DMS114 treated with DMSO at 0.1 percent for 48 hours (cell line): ENCODE measurements around the gene MYMK.

Experiments
- DNase-seq: peaks from one replicate; lab custom pipeline; 2025; ENCODE audit not compliant: unreplicated experiment; lab: John Stamatoyannopoulos, UW

The MYMK gene

DNA sequence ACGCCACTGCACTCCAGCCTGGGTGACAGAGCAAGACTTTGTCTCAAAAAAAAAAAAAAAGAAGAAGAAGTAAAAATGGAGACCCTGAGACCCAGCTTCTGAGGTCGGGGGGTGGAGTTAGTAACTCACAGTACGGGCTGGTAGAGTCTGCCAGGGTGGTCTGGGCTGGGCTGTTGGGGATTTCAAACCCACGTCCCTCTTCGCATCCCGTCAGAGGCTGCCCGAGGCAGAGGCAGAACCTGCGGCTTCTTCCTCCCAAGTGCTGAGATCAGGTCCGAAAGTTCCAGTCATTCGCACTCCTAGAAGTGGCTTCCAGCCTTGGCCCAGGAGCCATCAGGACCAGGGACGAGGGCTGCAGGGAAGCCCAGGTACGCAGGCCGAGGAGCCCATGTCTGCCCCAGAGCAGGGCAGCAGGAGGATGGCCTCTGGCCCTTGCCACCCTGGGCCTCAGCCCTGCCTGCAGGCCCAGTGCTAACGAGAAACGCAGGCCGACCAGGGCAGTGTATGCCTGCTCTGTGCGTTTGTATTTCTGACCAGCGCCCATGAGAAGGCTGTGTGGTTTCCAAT, 36.0 kb downstream of the MYMK start:
- DNase-seq = no peak

DNA sequence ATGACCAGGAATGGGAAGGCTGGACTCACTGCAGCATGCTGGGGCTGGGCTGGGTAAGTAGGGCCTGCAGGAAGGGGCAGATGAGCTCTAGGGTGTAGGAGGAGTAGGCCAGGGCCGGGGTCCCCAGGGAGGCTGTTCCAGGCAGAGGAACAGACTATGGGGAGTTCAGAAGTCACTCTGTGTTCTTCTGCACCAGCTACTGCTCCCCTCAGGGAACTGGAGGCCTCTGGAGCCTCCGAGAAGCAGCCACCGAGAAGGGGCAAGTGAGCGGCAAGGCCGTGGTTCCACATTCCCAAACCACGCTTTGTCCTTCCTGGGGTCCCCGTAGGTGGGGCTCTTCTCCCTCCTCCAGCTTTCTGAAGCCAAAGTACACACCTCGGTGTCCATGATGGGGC, 37.4 kb downstream of the MYMK start:
- no peak for DNase-seq

DNA sequence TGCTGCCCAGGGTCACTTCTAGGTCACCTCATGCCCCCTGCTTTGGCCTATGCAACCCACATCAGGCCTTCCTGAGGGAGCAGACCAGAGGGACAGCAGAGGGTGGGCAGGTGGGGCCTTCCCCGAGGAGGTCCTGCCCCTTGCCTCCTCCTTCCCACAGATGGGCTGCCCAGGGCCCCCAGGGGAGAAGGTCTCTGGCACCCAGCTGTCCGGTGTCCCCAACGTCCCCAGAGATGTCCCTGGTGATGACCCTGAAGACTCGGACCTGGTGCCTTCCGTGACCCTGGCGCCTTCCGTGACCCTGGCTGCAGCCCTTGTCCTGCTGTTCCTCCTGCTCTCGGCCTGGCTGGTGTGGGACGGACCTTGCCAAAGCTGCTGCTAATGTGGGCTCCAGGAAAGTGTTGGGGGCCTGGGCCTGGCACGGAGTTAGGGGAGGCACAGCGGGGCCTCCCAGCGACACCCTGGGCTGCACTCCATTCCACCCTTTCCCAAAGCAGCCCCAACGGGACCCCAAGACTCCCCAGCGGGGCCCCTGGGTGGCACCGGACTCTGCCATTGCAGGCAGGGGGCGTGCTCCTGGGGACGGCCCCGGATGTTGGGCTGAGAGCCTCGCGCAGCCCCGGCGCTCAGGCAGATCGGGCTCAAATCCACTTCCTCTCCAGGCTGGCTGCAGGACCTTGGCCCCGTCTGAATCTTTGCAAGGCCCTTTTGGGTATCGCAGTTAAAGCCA, 39.1 kb downstream of the MYMK start:
- no peak for DNase-seq

DNA sequence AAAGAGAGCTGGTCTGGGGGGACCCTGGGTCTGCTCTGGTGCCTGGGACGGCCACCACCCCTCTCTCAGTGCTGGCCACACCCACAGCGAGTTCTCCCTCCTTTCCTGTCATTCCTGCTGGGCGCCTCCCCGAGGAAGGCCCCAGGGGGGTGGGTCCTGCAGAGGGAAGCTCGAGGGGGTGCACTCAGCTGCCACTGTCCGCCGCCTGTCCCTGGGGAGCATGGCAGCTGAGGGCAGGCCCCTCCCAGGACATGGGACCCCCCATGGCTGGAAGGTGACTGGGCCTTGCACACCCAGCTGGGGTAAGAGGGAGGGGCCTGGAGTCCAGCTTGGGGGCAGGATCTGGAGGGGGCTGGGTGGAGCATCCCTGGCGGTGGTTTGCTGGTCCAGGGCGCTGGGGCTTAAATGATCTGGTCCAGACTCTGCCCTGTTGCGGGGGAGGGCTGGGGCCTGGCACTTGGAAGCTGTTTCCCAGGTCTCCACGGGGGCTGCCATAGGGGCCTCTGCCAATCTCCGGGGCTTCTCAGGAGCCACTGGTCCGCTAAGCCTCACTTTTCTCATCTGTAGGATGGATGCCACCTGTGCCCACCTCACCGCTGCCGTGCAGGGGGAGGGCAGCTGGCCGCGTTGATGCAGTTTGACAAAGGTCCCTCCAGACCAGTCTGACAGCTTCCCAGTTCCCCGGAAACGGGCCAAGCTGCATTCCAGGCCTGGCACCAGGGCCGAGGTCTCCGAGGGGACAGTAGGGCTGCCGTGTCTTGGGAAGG, 39.9 kb downstream of the MYMK start:
- no peak for DNase-seq

DNA sequence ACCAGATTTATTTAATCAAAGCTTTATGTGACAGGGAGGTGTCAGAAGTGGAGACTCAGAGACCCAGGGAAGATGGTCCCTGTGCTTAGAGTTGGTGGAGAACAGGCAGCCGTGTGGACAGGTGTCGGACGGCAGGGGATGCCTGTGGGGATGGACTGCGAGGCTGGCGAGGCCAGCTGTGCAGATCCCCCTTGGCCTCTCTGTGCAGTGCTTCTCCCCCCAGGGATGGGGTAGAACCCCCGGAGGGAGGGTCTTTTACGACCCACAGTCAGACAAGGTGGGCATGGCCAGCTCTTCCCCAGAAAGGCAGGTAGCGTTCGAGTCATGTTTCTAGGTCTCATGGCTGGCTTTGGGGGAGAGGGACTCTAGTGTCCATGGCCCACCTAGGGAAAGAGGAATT, 41.1 kb downstream of the MYMK start:
- no peak for DNase-seq

DNA sequence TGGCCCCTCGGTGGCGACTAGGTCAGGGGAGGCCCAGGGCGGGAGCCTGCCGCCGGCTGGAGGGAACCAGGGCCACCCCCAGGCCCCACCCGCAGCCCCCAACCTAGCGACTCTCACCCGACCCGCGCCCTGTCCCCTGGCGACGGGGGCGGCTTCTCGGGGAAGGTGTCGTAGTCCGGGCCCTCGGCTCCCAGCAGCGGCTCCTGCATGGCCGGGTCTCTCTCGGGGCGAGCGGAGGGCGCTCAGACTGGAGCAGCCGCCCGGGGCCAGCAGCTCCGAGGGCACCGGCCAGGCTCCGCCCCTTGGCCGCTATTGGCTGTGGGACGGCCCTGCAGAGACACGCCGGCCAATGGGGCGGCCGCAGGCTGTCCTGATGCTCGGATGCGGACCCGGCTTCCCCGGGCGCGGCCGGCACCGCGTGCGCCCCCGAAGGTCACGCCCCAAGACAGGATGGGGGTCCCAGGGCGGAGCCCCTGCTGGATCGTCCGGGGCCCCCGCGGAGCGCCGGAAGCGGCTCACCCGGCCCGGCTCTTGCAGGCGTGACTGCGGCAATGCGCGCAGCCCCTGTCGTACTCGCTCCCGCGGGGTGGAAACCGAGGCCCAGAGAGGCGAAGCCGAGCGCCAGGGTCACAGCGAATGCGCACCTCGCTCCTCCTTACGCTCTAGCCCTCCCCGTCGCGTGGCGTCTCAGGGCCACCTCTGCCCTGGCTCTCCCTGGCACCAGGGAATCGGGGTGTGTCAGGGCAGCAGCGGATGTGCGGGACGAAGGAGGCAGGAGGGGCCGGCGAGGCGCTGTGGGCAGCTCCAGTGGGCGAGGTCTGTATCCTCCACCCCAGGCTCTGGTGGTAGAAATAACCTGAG, 45.7 kb downstream of the MYMK start, which contains the start of gene SLC2A6:
Gene SLC2A6, minus strand, starts transcription at position 249 of the 861 bp plus-strand sequence. Its CDS starts 40 bp downstream, at position 209.
- peak; percentile 35 for DNase-seq

DNA sequence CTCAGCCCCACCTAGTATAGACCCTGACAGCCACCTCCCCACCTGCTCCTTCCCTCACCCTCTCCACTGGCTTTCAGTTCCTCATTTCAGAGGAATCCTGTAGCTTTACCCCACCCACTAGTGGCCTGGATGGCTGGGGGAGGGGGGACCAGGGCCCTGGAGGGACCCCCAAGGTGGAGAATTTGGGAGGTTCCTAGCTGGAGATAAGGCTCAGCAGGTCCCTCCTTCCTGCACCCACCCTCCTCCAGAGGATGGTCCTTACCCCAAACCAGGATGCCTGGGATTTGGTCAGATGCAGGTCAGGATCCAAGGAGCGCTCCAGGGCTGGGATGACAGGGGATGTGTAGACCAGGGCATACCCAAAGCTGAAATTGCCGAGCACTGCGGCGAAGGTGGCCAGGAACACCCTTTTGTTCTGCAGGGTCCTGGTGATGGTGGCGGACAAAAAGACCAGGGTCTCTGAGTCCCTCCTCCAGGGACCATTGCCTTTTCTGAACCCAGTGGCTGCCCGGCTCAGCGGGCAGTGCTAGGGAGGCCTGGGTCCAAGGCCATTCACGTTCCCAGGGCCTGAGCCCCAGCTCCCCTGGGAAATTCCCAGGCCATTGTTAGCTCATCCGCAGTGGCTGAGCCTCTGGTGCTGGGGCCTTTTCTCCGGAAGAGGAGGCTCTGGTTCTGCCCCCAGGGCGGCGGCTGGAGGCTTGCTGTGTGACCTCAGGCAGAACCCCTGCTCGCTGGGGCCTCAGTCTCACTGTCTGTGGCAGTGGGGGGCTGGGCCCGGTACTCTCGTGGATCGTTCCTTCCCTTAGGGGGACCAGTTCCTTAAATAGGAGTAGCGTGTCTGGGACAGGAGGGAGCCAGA, 46.5 kb downstream of the MYMK start:
- no peak for DNase-seq

DNA sequence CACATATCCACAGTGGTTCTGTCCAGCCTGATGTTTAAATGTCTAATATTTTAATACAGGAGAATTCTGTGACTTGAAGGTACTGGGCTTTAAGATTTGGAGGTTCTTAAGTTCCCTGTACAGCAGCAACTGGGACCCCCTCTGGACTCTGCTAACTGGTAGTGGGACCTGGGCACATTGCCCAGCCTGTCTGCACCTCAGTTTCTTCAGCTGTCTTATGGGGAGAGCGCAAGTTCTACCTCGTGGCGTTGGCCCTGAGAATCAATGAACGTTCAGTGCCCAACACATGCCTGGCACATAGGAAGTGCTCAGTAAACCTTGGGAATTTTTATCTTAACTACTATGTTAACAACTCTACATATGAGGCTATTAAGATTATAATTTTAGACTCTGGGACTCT, 47.3 kb downstream of the MYMK start:
- no peak for DNase-seq

DNA sequence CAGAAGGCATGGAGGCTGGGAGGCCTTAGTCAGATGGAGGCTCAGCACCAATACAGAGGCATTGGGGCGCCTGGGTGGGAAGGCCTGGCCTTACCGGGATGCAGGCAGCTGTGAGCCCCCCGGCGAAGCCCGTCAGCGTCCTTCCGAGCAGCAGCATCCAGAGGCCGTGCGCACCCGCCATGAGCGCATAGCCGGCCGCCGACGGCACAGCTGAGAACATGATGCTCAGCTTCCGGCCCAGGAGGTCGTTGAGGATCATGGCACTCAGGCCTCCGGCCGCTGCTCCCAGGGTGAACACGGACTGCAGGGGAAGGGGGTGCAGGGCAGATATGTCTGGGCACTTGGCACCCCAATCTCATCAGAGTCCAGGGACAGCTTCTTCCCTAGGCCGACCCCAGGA, 47.8 kb downstream of the MYMK start:
- DNase-seq = no peak

DNA sequence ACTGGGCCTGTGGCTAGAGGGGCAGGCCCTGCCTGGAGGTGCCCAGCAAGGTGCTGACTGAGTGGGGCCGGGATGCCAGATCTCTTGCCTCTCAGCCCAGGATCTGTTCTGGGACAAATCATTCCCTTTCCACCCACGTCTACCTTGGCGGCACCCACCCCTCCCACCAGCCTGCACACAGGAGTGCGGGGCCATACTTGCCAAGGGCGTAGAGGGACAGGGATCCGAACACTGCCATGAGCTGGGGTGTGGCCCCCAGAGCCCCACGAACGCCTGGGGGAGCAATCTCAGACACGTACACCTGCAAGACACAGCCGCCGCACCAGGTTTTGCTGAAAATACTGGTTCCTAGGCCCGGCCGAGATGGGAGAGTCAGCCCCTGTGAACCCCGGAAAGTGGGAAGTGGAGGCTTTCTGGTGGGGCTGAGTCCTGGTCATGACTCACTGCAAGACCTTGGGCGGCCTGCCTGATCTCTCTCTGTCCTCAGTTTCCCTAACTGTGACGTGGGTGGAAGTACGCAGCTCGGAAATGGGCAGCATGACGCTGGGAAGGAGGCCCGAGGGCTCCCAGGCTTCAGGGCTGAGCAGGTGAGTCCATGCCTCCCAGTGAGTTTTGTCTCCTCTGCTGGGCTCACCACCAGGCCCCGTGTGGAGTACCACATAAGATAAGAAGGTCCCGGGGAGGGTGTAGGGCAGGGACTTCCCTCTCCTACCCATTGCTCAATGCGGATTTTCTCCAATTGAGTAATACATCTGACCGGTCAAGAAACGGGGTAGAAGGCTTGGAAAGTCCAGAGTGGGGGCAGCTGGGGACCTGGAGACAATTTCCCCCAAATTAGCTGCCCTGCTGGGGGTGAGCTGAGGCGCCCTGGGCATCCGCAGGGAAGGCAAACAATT, 48.5 kb downstream of the MYMK start:
- DNase-seq = no peak

DNA sequence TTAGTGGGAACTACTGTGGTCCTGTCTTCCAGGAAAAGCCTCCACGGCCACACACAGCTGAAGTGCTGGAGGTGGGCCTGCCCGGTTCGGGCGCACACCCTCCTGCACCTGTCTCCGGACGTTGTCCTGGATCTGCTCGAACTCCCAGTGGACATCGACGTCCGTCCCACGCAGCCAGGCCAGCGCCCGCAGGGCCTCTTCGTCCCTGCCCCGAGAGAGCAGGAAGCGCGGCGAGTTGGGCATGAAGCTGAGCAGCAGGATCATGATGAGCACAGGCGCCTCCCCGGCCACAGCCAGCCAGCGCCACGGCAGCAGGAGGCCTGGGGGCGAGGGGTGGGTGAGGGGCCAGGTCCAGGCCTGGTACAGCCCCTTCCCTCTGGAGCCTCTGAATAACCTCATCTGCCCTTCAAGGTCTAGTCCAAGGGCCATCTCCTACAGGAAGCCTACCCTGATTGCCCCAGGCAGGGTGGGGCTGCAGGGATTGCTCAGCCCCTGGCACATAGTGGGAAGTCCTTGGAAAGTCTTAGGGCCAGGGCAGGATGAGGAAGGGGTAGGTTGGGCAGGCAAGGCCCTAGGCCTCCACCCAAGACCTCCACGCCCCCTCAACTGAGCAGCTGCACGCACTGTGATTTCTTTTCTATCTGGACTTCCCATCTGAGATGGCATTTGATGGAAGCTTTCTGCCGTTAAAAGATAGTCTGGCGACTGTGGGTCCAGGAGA, 49.3 kb downstream of the MYMK start:
- no peak for DNase-seq

DNA sequence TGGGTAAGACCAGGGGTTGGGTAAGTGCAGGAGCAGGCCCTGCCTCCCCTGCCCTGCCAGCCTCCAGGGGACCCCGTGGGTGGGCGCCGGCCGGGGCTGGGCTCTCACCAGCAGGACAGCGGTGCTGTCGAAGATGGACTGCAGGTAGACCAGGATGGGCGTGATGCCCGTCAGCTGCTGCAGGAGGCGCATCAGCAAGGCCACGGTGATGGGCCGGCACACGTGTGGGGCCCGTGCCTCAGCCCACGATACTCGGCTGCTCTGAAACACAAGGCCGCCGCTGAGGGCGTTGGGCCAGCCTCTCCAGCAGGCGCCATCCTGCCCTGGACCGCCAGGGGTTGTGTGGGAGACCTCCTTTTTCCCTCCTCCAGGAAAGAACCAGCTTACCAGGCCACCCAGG, 49.9 kb downstream of the MYMK start:
- no peak for DNase-seq

DNA sequence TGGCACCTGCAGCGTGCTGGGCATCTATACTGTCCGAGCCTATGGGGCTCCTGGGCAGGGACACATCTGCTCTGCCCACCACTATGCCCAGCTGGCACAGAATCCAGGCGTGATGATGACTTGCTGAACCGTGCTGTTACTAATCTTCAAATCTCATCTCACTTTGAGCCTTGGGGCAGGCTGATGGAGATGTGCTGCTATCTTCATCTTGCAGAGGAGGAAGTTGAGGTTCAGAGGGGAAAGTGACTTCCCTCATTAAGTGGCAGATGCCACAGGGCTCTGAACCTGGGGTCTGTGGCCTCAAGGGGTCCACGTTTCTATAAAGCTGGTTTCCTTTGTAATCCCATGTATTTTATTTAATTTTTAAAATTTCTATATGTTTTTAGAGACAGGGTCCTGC, 50.5 kb downstream of the MYMK start:
- DNase-seq = no peak

DNA sequence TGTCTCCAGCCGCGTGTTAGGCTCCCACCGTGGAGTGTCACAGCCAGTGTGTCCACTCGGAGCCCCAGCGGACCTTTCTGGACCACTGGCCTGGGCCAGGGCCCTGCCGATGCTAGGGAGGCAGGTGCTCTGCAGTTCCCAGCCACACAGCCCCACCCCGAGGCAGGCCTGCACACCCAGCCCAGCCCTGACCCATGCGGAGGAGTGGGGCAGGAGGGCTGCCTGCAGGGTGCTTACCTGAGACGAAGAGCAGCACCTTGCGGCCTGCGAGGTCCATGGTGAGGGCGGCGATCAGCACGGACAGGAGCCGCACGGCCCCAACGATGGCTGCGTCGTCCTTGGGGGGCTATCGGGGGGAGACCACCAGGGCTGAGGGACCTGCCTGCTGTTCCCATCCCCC, 51.0 kb downstream of the MYMK start:
- DNase-seq = no peak

DNA sequence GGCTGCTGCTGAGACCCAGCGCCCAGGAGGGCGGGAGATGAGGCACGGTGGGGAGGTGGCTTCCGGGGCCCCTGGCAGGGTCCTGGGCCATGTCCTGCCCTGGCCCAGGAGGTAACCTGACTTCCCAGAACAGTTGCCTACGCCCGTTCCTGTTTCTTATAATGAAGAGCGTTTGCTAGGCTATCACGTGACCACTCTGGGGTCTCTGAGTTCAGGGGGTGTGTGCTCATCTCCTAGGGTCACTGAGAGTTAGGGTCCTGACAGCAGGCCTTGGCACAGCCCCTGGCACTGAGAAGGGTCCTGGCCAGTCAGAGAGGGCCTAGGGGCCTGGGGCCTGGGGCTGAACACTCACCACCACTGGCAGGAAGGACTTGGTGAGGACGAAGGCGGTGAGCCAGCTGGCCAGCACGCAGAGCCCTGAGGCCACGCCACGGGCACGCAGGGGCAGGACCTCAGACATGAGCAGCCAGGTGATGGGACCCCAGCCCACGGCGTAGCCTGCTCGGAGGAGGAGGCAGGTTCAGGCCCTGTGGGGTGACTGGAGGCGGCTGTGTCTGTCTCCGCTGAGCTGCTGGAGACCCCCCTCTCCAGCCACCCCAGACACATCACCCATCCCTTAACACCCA, 51.9 kb downstream of the MYMK start:
- DNase-seq = no peak

DNA sequence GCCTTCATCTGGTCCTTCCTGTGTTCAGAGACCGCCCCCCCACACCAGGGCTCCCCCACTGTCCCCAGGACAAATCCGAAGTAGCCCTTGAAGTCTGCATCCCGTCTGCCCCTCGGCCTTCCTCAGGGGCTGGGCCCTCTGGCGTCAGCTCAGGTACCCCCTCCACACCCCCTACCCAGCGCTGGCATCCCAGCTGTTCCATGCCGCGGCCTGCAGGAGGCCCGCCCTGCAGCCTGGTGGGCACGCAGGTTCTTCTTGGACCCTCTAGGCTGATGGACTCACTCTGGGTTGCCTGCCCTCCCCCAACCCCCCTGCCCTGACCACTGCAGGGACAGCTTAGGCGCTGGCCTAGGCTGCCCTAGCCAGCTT, 52.5 kb downstream of the MYMK start:
- no peak for DNase-seq

DNA sequence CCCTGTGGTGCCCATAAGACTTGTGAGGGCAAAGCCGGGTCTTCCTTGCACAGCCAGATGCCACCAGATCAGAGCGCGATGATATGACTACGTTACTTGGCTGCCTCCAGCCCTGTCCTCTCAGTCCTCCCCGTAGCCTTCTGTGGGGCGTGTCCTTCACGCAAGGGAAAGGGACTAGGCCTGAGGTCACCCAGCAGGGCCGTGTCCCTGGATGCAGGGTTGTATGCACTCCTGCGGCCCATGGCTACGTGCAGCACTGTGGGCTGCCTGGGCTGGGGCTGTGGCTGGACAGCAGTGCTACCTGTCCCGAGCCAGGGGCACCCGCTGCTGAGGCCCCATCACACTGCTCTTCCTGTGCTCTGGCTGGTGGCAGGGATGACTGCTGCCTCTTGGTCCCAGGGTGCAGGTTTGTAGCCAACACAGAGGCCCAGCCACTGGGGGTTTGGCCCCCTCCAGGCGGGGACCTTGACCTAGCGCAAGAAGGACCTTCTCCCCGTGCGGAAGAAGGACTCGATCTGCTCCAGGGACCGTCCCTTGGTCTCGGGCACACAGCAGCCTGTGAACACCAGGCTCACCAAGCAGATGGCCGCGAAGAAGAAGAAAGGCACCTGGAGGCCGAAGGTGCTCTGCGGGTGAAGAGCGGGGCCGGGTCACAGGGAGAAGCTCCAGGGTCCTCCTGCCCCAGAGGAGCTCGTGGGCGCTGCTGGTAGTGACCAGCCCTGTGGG, 53.0 kb downstream of the MYMK start:
- DNase-seq = no peak

DNA sequence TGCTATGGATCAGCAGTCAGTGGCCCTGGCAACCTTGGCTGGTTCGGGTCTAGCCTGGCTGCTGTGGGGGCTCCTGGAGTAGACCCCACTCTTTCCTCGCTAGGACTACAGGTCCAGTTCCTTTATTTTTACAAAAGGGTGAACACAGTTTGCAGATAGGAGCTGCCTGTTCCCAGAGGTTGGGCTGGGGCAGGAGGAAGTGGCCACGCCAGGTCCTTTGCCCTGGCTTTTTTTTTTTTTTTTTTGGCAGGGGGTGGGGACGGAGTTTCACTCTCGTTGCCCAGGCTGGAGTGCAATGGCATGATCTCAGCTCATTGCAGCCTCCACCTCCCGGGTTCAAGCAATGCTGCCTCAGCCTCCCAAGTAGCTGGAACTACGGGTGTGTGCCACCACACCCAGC, 53.8 kb downstream of the MYMK start:
- no peak for DNase-seq
